ENCODE data around the gene PBX4.

PBX4 gene

GRCh38 chr19:19643158-19644053 lies 24.9 kb upstream of the PBX4 start, which contains the start of gene GMIP:
Gene GMIP, minus strand, starts transcription at chr19:19643657. Its CDS starts 128 bp downstream, at chr19:19643529.
- TF ChIP-seq, protein P1, sequence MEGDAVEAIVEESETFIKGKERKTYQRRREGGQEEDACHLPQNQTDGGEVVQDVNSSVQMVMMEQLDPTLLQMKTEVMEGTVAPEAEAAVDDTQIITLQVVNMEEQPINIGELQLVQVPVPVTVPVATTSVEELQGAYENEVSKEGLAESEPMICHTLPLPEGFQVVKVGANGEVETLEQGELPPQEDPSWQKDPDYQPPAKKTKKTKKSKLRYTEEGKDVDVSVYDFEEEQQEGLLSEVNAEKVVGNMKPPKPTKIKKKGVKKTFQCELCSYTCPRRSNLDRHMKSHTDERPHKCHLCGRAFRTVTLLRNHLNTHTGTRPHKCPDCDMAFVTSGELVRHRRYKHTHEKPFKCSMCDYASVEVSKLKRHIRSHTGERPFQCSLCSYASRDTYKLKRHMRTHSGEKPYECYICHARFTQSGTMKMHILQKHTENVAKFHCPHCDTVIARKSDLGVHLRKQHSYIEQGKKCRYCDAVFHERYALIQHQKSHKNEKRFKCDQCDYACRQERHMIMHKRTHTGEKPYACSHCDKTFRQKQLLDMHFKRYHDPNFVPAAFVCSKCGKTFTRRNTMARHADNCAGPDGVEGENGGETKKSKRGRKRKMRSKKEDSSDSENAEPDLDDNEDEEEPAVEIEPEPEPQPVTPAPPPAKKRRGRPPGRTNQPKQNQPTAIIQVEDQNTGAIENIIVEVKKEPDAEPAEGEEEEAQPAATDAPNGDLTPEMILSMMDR (IDR thresholded peaks at IDR 0.05): peak; percentile 83

- TF ChIP-seq, protein P1 (IDR thresholded peaks at IDR 0.05): no peak
Observed at GRCh38 chr19:19642506-19643157, 24.1 kb upstream of the PBX4 start.

GRCh38 chr19:19637523-19638251 lies 19.2 kb upstream of the PBX4 start:
- TF ChIP-seq, protein P1 (IDR thresholded peaks at IDR 0.05): no peak

- TF ChIP-seq, protein P1 (IDR thresholded peaks at IDR 0.05): no peak
Observed at GRCh38 chr19:19637186-19637522, 18.7 kb upstream of the PBX4 start.

DNA sequence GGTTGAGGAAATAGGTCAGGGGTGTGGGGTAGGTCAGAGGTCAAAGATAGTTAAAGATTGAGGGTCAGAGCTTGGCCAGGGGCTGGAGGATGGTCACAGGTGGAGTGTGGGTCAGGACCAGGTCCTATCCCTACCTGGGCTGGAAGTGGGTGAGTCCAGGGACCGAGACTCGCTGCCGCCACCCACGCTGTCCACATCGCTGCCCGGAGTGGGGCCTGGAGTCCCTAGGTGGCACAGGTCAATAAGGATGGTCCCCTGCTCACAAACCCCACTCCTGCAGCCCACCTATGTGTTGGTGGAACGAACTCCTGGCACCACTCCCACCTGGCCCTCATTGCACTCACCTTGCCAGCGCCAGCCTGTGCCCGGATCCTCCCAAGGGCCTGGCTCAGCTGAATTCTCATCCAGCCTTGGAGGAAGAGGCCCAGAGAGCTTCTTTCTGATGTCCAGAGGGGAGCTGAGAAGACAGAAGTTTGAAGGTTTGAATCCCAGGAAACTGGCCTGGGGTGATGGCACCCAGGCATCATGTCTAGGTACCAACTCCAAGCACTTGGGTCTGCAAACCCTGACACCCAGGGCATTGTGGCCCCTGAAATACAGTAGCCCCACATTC lies 18.2 kb upstream of the PBX4 start:
- TF ChIP-seq, protein P1 (IDR thresholded peaks at IDR 0.05): no peak

DNA sequence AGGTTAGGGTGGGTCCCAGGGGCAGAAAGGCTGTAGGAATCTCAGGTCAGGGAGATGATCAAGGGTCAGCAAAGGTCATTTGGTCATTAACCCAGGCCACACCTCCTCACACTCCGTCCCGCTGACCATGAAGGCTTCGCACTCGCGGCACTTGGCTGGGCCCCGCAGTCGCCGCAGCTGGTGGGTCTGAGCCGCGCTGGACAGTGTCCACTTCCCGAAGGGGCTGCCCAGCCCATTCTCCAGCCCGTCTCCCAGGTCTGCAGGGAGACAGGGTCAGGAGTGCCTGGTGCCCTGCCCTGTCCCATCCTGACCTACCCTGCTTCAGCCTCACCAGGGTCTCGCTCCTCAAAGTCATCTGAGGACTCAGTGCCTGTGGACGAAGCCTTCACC lies 16.8 kb upstream of the PBX4 start:
- TF ChIP-seq, protein P1 (IDR thresholded peaks at IDR 0.05): no peak
